Measurements from ENCODE around the gene MARCKSL1. TPM values are rescaled to one million over a fixed set of nuclear protein-coding genes. Genes with fewer than 3 reads are reported as not detected.
A peak's percentile ranks its signal among the peaks of the same experiment; 100 is the strongest.

MARCKSL1 gene
- 10 to 100 TPM in 2 of 6 donors, 1 to 10 TPM in 4; 1.0 to 56.9 (median 9.4) TPM for total RNA-seq

DNA sequence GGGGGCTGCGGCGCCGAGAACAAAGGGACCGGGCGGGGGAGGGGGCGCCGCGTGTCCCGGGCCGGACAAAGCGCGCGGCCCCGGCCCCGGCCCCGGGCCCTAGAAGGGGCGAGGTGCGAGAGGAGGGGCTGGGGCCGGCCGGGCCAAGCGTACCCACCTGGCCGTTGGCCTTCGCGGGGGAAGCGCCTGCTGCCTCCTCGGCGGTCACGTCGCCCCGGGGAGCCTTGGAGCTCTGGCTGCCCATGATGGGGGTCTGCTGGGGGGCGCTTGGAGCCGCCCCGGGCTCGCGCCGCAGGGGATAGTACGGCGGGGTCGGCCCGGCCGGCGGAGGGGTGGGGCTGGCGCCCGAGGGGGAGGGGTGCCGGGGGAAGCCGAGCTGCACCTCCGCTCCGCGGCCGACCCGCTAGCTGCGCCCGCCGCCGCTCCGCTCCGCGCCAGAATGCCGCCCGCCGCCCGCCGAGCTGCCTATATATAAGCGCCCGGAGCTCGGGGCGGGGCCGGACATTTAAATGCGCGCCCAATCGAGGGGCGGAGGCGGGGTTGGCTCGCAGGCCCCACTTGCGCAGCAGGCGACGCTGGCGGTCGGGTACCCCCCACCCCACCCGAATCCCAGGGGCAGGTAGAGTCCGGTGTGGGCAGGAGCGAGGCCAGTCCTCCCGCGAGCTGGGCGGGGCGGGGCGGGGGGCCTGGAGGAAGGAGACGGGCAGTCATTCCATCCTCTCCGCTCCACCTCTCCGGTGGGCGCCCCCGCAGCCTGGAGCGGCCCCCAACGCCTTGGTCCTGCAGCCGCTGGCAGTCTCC is at the start of gene MARCKSL1:
Gene MARCKSL1, minus strand, starts transcription at position 444 of the 801 bp plus-strand sequence. Its CDS starts 200 bp downstream, at position 244.
- Histone ChIP-seq H3K27me3 (no peaks in the 10 kb centered on the region), H3K27ac (peak within 1 kb of the TSS; percentile 72 to 89 (median 78)), H3K4me1 (peaks cover 41 to 64% (median 47%) of the 10 kb centered on the region in 4 donors), H3K36me3 (peaks cover 13 to 27% (median 18%) of the 10 kb centered on the region in 4 donors), H3K4me3 (peak within 1 kb of the TSS; percentile 63 to 87 (median 79)), H3K9me3 (no peaks in the 10 kb centered on the region)
- 7% methylated on average over 15 of the region's 95 CpGs; no CpG with 5 or more reads in 1 of the 2 donors for WGBS, 2 donors
- TF ChIP-seq CTCF (IDR thresholded peaks at IDR 0.05), result no peak
- TF ChIP-seq POLR2AphosphoS5 (IDR thresholded peaks at IDR 0.05), result peak; percentile 64 to 92
- peak in 3 of 4 donors; percentile 54 to 83 (median 82) for TF ChIP-seq POLR2A (IDR thresholded peaks at IDR 0.05)
- TF ChIP-seq EP300 (IDR thresholded peaks at IDR 0.05), result peak in 1 of 4 donors; percentile 19
- DNase-seq, result peak; percentile 78 to 96
- ATAC-seq (ENCODE audit: low FRiP score in 2 of 2), result peak; percentile 20 to 79

GRCh38 chr1:32380057-32380456 is 44.0 kb upstream of the MARCKSL1 start:
- no peaks in the 10 kb centered on the region for H3K27me3 ChIP-seq
- ATAC-seq (ENCODE audit: low FRiP score in 2 of 2) (no peak), DNase-seq (no peak)
- H3K36me3 ChIP-seq, result peaks cover 59 to 100% (median 92%) of the 10 kb centered on the region in 4 donors
- WGBS, 2 donors, result 92 to 94% methylated on average over 9 of the region's 9 CpGs
- no peak overlapping the region for H3K4me3 ChIP-seq
- no peaks in the 10 kb centered on the region for H3K4me1 ChIP-seq
- no peaks in the 10 kb centered on the region for H3K9me3 ChIP-seq
- H3K27ac ChIP-seq, result no peak overlapping the region
- no peak for TF ChIP-seq EP300 (IDR thresholded peaks at IDR 0.05)
- TF ChIP-seq POLR2AphosphoS5 (IDR thresholded peaks at IDR 0.05), result no peak
- TF ChIP-seq CTCF (IDR thresholded peaks at IDR 0.05), result no peak
- TF ChIP-seq POLR2A (IDR thresholded peaks at IDR 0.05), result no peak

DNA sequence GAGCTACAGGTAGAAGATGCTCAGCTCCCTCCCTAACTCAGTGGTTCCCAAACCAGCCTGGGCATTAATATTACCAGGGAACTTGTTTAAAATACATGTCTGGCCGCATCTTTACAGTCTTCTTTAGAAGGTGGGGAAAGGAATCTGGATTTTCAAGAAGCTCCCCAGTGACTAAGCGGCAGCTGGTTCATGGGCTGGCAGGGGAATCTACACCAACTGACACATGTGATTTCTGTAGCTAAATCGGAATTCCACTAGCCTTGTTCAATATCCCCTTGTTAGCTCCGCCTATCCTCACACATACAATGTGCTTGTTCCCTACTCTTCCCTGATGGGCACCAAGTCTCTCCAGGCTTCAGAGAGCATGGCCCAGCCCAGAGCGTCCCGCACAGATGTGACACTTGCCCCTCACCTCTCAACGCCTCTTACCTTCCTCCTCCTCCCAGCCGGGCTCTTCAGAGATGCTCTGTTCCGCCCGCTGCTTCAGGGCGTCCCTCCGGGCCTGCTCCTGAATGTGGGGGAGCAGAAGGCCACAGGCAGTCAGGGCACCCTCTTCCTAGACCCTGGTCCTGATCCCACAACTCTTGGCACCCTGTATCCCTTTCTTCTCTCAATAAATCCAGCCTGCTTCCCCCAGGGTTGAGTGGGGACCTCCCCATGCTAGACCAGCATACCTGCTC is 41.6 kb upstream of the MARCKSL1 start:
- ATAC-seq (ENCODE audit: low FRiP score in 2 of 2), result no peak

GRCh38 chr1:32376199-32376598 is 40.2 kb upstream of the MARCKSL1 start:
- peak in 1 of 2 donors; percentile 54 for DNase-seq
- no peaks in the 10 kb centered on the region for H3K27me3 ChIP-seq
- ATAC-seq (ENCODE audit: low FRiP score in 2 of 2), result no peak
- no peaks in the 10 kb centered on the region for H3K9me3 ChIP-seq
- no peak overlapping the region for H3K4me3 ChIP-seq
- TF ChIP-seq CTCF (IDR thresholded peaks at IDR 0.05) (no peak), POLR2AphosphoS5 (IDR thresholded peaks at IDR 0.05) (no peak), EP300 (IDR thresholded peaks at IDR 0.05) (no peak), POLR2A (IDR thresholded peaks at IDR 0.05) (no peak)
- 88 to 93% methylated on average over 7 to 11 of the region's 11 CpGs for WGBS, 2 donors
- no peak overlapping the region for H3K27ac ChIP-seq
- H3K36me3 ChIP-seq, result peaks cover 49 to 98% (median 85%) of the 10 kb centered on the region in 4 donors
- H3K4me1 ChIP-seq, result no peaks in the 10 kb centered on the region

More for the DNA sequence above, 41.6 kb upstream of the MARCKSL1 start:
- no peak for TF ChIP-seq POLR2A (IDR thresholded peaks at IDR 0.05)
- TF ChIP-seq POLR2AphosphoS5 (IDR thresholded peaks at IDR 0.05), result no peak
- TF ChIP-seq CTCF (IDR thresholded peaks at IDR 0.05), result no peak
- no peak for TF ChIP-seq EP300 (IDR thresholded peaks at IDR 0.05)
- no peaks in the 10 kb centered on the region for H3K9me3 ChIP-seq
- no peak overlapping the region for H3K27ac ChIP-seq
- WGBS, 2 donors, result 90% methylated on average over 12 of the region's 12 CpGs
- H3K4me3 ChIP-seq, result no peak overlapping the region
- H3K36me3 ChIP-seq, result peaks cover 45 to 100% (median 87%) of the 10 kb centered on the region in 4 donors
- DNase-seq, result peak in 1 of 2 donors; percentile 30
- no peaks in the 10 kb centered on the region for H3K4me1 ChIP-seq
- H3K27me3 ChIP-seq, result no peaks in the 10 kb centered on the region

All from upper lobe of left lung (tissue), 6 donors.